Measurements from ENCODE around the gene EVI5L. TPM values are rescaled to one million over a fixed set of nuclear protein-coding genes. Genes with fewer than 3 reads are reported as not detected.

Gene EVI5L
- total RNA-seq, 1 donor from 2014 or later, result 15.5 TPM

GRCh38 chr19:7881910-7882309 lies 51.9 kb downstream of the EVI5L start:
- Histone ChIP-seq H3K9me3 (no peaks in the 10 kb centered on the region), H3K4me1 (no peaks in the 10 kb centered on the region), H3K27me3 (no peaks in the 10 kb centered on the region), H3K4me3 (no peak overlapping the region), H3K36me3 (no peaks in the 10 kb centered on the region), H3K27ac (no peak overlapping the region)
- no peak for ATAC-seq
- no peak for DNase-seq
- intact Hi-C loops (cut with DNase I), result no loop called here
- TF ChIP-seq, protein P1, sequence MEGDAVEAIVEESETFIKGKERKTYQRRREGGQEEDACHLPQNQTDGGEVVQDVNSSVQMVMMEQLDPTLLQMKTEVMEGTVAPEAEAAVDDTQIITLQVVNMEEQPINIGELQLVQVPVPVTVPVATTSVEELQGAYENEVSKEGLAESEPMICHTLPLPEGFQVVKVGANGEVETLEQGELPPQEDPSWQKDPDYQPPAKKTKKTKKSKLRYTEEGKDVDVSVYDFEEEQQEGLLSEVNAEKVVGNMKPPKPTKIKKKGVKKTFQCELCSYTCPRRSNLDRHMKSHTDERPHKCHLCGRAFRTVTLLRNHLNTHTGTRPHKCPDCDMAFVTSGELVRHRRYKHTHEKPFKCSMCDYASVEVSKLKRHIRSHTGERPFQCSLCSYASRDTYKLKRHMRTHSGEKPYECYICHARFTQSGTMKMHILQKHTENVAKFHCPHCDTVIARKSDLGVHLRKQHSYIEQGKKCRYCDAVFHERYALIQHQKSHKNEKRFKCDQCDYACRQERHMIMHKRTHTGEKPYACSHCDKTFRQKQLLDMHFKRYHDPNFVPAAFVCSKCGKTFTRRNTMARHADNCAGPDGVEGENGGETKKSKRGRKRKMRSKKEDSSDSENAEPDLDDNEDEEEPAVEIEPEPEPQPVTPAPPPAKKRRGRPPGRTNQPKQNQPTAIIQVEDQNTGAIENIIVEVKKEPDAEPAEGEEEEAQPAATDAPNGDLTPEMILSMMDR (IDR thresholded peaks at IDR 0.05), result no peak

GRCh38 chr19:7883105-7883504 lies 53.1 kb downstream of the EVI5L start:
- H3K4me3 ChIP-seq, result no peak overlapping the region
- ATAC-seq, result no peak

DNA sequence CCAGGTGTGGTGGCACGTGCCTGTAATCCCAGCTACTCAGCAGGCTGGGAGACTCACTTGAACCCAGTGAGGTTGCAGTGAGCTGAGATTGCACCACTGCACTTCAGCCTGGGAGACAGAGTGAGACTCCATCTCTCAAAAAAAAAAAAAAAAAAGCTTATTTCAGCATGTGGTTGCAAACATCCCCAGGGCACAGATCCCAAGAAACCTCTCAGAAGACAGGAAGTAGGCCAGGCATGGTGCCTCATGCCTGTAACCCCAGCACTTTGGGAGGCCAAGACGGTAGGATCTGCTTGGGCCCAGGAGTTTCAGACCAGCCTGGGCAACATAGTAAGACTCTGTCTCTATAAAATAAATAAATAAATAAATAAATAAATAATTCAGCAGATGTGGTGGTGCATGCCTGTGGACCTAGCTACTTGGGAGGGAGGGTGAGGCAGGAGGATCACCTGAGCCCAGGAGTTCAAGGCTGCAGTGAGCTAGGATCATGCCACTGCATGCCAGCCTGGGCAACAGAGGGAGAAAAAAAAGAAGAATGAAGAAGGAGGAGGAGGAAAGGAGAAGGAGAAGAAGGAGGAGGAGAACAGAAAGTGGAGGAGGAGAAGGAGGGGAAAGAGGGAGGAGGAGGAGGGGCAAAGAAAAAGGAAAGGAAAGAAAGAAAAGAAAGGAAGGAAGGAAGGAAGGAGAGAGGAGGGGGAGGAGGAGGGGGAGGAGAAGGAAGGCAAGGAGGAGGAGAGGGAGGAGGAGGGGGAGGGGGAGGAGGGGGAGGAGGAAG lies 54.0 kb downstream of the EVI5L start:
- intact Hi-C loops (cut with DNase I), result no loop called here
- Histone ChIP-seq H3K27me3 (peaks cover 14% of the 10 kb centered on the region), H3K4me1 (peaks cover 7% of the 10 kb centered on the region), H3K4me3 (no peak overlapping the region), H3K9me3 (no peaks in the 10 kb centered on the region), H3K27ac (no peak overlapping the region), H3K36me3 (no peaks in the 10 kb centered on the region)
- no peak for DNase-seq
- TF ChIP-seq, protein P1 (IDR thresholded peaks at IDR 0.05), result no peak
- ATAC-seq, result no peak

More at GRCh38 chr19:7883105-7883504, 53.1 kb downstream of the EVI5L start:
- no peaks in the 10 kb centered on the region for H3K9me3 ChIP-seq
- intact Hi-C loops (cut with DNase I), result no loop called here
- H3K27me3 ChIP-seq, result peaks cover 8% of the 10 kb centered on the region
- H3K27ac ChIP-seq, result no peak overlapping the region
- no peak for DNase-seq
- no peaks in the 10 kb centered on the region for H3K36me3 ChIP-seq
- H3K4me1 ChIP-seq, result peaks cover 2% of the 10 kb centered on the region
- TF ChIP-seq, protein P1 (IDR thresholded peaks at IDR 0.05), result no peak

DNA sequence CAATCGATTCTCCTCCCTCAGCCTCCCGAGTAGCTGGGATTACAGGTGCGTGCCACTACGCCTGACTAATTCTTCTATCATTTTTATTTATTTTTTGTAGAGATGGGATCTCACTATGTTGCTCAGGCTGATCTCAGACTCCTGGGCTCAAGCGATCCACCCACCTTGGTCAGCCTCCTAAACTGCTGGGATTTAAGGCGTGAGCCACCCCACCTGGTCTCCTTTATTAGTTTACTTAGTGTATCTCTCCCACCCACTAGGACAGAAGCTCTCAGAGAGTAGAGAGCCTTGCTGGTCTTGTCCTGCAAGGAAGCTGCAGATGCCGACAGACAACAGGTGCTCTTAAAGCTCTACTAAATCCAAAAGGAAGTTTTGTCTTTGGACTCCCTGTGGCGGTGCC lies 55.8 kb downstream of the EVI5L start:
- TF ChIP-seq, protein P1 (IDR thresholded peaks at IDR 0.05), result no peak
- Histone ChIP-seq H3K27ac (no peak overlapping the region), H3K27me3 (peaks cover 14% of the 10 kb centered on the region), H3K9me3 (no peaks in the 10 kb centered on the region), H3K4me3 (no peak overlapping the region), H3K36me3 (no peaks in the 10 kb centered on the region), H3K4me1 (peaks cover 7% of the 10 kb centered on the region)
- ATAC-seq, result no peak
- intact Hi-C loops (cut with DNase I), result no loop called here
- no peak for DNase-seq

DNA sequence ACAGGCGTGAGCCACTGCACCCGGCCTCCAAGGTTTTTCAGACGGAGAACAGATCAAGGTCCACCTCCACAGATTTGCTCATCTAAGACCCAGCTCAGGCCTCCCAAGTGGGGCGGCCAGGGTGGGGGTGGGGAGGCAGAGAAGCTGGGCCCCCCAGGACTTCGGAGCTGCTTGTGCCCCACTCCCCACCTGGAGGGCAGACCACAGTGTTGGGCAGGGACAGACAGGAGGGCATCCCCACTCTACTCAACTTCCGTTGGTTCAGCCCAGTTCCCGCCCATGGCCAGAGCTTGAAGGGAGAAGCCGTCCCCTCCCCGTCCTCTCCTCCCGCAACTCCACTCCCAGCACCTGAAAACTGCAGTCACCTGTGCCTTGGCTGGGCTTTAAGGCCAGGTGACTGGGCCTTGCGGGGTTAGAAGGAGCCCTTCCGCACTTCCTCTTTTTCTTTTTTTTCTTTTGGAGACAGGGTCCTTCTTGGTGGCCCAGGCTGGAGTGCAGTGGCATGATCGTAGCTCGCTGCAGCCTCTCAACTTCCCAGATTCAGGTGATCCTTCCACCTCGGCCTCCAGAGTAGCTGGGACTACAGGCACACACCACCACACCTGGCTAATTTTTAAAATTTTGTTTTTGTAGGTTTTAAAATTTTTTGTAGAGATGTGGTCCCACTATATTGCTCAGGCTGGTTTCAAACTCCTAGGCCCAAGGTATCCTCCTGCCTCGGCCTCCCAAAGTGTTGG lies 57.6 kb downstream of the EVI5L start:
- Histone ChIP-seq H3K4me3 (no peak overlapping the region), H3K9me3 (no peaks in the 10 kb centered on the region), H3K36me3 (no peaks in the 10 kb centered on the region), H3K4me1 (peaks cover 7% of the 10 kb centered on the region), H3K27ac (no peak overlapping the region), H3K27me3 (peaks cover 14% of the 10 kb centered on the region)
- DNase-seq (no peak), ATAC-seq (no peak)
- TF ChIP-seq, protein P1 (IDR thresholded peaks at IDR 0.05), result no peak
- intact Hi-C loops (cut with DNase I), result no loop called here
